SK-N-SH (cell line): ENCODE data around the gene ZNF791. TPM values are rescaled to one million over a fixed set of nuclear protein-coding genes. Genes with fewer than 3 reads are reported as not detected.

Source experiments
- CTCF ChIA-PET: fragments of 300-600, 350-600 bp; formaldehyde crosslinking; extraction: SDS; loops from one replicate; lab custom pipeline; 2021; lab: Yijun Ruan, JAX
- POLR2A ChIA-PET: fragments of 350-600 bp; sonication (Branson Sonifier 250); formaldehyde crosslinking; extraction: SDS; loops from one replicate; lab custom pipeline; 2020; ENCODE audit warnings: antibody characterized with exemption, inconsistent platforms; lab: Yijun Ruan, JAX
- DNase-seq: peaks from one replicate; pipeline ENCODE4 v3.0.0; 2012
- H2AFZ ChIP-seq: fragments of 200-600 bp; sonication (generic); 2 replicates; pipeline ENCODE4 v1.8.1; 2016; ENCODE audit warnings: antibody characterized with exemption, mild to moderate bottlenecking, low read depth
- H3F3A ChIP-seq: fragments of 200-600 bp; sonication (generic); replicated peaks from 2 replicates; pipeline ENCODE3; 2016; ENCODE audit warnings: antibody characterized with exemption, mild to moderate bottlenecking; ENCODE audit not compliant: insufficient read depth
- H3K27ac ChIP-seq, 2 experiments: fragments of 200-500 bp in 1 of 2; fragments of 200-600 bp in 1 of 2; sonication (Bioruptor generic) in 1 of 2; sonication (generic), shearing (Covaris generic) in 1 of 2; 2 replicates each; pipeline versions ENCODE4 v1.5.1 to v1.6.1; 2014 to 2016; ENCODE audit warnings: low read depth in 2 of 2, inconsistent platforms in 1 of 2, low read length in 1 of 2, mild to moderate bottlenecking in 1 of 2, mixed read lengths in 1 of 2
- H3K27me3 ChIP-seq: fragments of 200-600 bp; sonication (generic), shearing (Covaris generic); 2 replicates; pipeline ENCODE4 v1.6.1; 2016; ENCODE audit warnings: mixed run types; ENCODE audit not compliant: insufficient read depth
- H3K36me3 ChIP-seq, 2 experiments: fragments of 200-500 bp in 1 of 2; fragments of 200-600 bp in 1 of 2; sonication (Bioruptor generic) in 1 of 2; sonication (generic) in 1 of 2; replicated peaks in 1 of 2; 2 replicates each; pipeline versions ENCODE3 to v1.5.1; 2014 to 2016; ENCODE audit warnings: low read length in 1 of 2, mild to moderate bottlenecking in 1 of 2; ENCODE audit not compliant: insufficient read depth in 2 of 2, control insufficient read depth in 1 of 2
- H3K4me1 ChIP-seq, 2 experiments: fragments of 200-500 bp in 1 of 2; fragments of 200-600 bp in 1 of 2; sonication (Bioruptor generic) in 1 of 2; sonication (generic), shearing (Covaris generic) in 1 of 2; 2 replicates each; pipeline versions ENCODE4 v1.5.1 to v1.6.1; 2014 to 2016; ENCODE audit warnings: low read depth in 1 of 2, low read length in 1 of 2, mixed run types in 1 of 2; ENCODE audit not compliant: insufficient read depth in 2 of 2, control insufficient read depth in 1 of 2
- H3K4me2 ChIP-seq: fragments of 200-600 bp; sonication (generic), shearing (Covaris generic); 2 replicates; pipeline ENCODE4 v1.6.1; 2017; ENCODE audit warnings: mixed run types
- H3K4me3 ChIP-seq, 2 experiments: fragments of 200-500 bp in 1 of 2; fragments of 200-600 bp in 1 of 2; sonication (Bioruptor generic) in 1 of 2; sonication (generic), shearing (Covaris generic) in 1 of 2; 2 replicates each; pipeline versions ENCODE4 v1.5.1 to v1.8.1; 2014 to 2016; ENCODE audit warnings: low read depth in 2 of 2, inconsistent platforms in 1 of 2, low read length in 1 of 2, mild to moderate bottlenecking in 1 of 2, mixed read lengths in 1 of 2, moderate library complexity in 1 of 2
- H3K79me2 ChIP-seq: fragments of 200-600 bp; sonication (generic); 2 replicates; pipeline ENCODE4 v1.8.1; 2017; ENCODE audit warnings: mild to moderate bottlenecking; ENCODE audit not compliant: insufficient read depth
- H3K9ac ChIP-seq: fragments of 200-600 bp; sonication (generic); 2 replicates; pipeline ENCODE4 v1.6.1; 2017; ENCODE audit warnings: mixed run types
- H3K9me2 ChIP-seq: fragments of 200-600 bp; sonication (generic); 2 replicates; pipeline ENCODE4 v1.6.1; 2017; ENCODE audit warnings: mixed run types
- H3K9me3 ChIP-seq: fragments of 200-600 bp; sonication (generic); 2 replicates; pipeline ENCODE4 v1.6.1; 2017; ENCODE audit warnings: mixed run types, mild to moderate bottlenecking, moderate library complexity
- H4K20me1 ChIP-seq: fragments of 200-600 bp; sonication (generic); 2 replicates; pipeline ENCODE4 v1.6.1; 2017; ENCODE audit warnings: mild to moderate bottlenecking, mixed run types; ENCODE audit not compliant: insufficient read depth
- EP300 ChIP-seq, 2 experiments: IDR thresholded peaks; 2 replicates each; pipeline versions ENCODE4 v1.4.0 to v1.6.1; 2012; ENCODE audit warnings: borderline replicate concordance in 1 of 2, low read depth in 1 of 2, low read length in 1 of 2
- EZH2phosphoT487 ChIP-seq: fragments of 200-600 bp; sonication (generic); IDR thresholded peaks from 2 replicates; pipeline ENCODE4 v1.6.1; 2017; ENCODE audit warnings: low read depth, mixed run types, mild to moderate bottlenecking, antibody characterized with exemption, moderate library complexity, borderline replicate concordance
- FOXJ3 ChIP-seq: sonication (generic); formaldehyde crosslinking; IDR thresholded peaks from 2 replicates; pipeline ENCODE4 v1.5.1; 2020; ENCODE audit warnings: mild to moderate bottlenecking, missing genetic modification reagents
- GABPA ChIP-seq: IDR thresholded peaks from 2 replicates; pipeline ENCODE4 v1.4.0; 2012; ENCODE audit warnings: low read depth, mild to moderate bottlenecking
- IRF3 ChIP-seq: fragments of 150-350 bp; IDR thresholded peaks from 2 replicates; pipeline ENCODE4 v1.6.1; 2016; ENCODE audit warnings: mild to moderate bottlenecking, low read depth, low read length
- NFIC ChIP-seq: IDR thresholded peaks from 2 replicates; pipeline ENCODE4 v1.4.0; 2012; ENCODE audit warnings: borderline replicate concordance
- NRF1 ChIP-seq: IDR thresholded peaks from 2 replicates; pipeline ENCODE4 v1.6.1; 2012; ENCODE audit warnings: low read depth, mild to moderate bottlenecking, low read length
- RCOR1 ChIP-seq: fragments of 150-350 bp; IDR thresholded peaks from 2 replicates; pipeline ENCODE4 v1.6.1; 2017; ENCODE audit warnings: antibody characterized with exemption, low read length
- RFX5 ChIP-seq: IDR thresholded peaks from 2 replicates; pipeline ENCODE4 v1.6.1; 2012; ENCODE audit warnings: mild to moderate bottlenecking, improper control_type of control experiment, low read length
- TCF12 ChIP-seq: IDR thresholded peaks from 2 replicates; pipeline ENCODE4 v1.4.0; 2012
- USF2 ChIP-seq: fragments of 150-350 bp; IDR thresholded peaks from 2 replicates; pipeline ENCODE4 v1.6.1; 2017; ENCODE audit warnings: antibody characterized with exemption, low read length, low read depth, borderline replicate concordance
- YY1 ChIP-seq: IDR thresholded peaks from 2 replicates; pipeline ENCODE4 v1.4.0; 2012; ENCODE audit warnings: low read depth, mild to moderate bottlenecking
- WGBS: methylation state at CpG from one replicate; pipeline ENCODE4 v1.1.6; 2017; ENCODE audit warnings: low lambda C conversion rate; 5-methylcytosine and 5-hydroxymethylcytosine counted together
- polyA plus RNA-seq, 3 experiments: library from polyadenylated mRNA; depleted of rRNA; stranded (reverse); fragments of >200 nt; gene quantifications; 2 replicates each; pipeline ENCODE4 v1.2.3, GENCODE V29; 2012
- TF ChIP-seq, protein P1 (sequence below): IDR thresholded peaks from 2 replicates; pipeline ENCODE4 v1.4.0; 2012; ENCODE audit warnings: low read depth, borderline replicate concordance
- TF ChIP-seq, protein P2 (sequence below): IDR thresholded peaks from 2 replicates; pipeline ENCODE4; 2012

Gene ZNF791
- polyA plus RNA-seq, 1 of the 3 experiments (the other 2 are of a cell fraction), result 8.9 TPM

- Histone ChIP-seq H3K4me1 (peaks cover 0 to 6% of the 10 kb centered on the region in 2 experiments; a peak in 3 of 4 replicates), H3K9ac (no peak overlapping the region), H3K27me3 (no peaks in the 10 kb centered on the region), H3F3A (peaks cover 8% of the 10 kb centered on the region)
- TF ChIP-seq YY1 (no peak), USF2 (no peak), EZH2phosphoT487 (no peak), NFIC (no peak), GABPA (no peak), IRF3 (no peak), FOXJ3 (CRISPR knock-in tag) (no peak), RFX5 (no peak)
- TF ChIP-seq, protein P1, sequence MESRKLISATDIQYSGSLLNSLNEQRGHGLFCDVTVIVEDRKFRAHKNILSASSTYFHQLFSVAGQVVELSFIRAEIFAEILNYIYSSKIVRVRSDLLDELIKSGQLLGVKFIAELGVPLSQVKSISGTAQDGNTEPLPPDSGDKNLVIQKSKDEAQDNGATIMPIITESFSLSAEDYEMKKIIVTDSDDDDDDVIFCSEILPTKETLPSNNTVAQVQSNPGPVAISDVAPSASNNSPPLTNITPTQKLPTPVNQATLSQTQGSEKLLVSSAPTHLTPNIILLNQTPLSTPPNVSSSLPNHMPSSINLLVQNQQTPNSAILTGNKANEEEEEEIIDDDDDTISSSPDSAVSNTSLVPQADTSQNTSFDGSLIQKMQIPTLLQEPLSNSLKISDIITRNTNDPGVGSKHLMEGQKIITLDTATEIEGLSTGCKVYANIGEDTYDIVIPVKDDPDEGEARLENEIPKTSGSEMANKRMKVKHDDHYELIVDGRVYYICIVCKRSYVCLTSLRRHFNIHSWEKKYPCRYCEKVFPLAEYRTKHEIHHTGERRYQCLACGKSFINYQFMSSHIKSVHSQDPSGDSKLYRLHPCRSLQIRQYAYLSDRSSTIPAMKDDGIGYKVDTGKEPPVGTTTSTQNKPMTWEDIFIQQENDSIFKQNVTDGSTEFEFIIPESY, result no peak
- TF ChIP-seq, protein P2, sequence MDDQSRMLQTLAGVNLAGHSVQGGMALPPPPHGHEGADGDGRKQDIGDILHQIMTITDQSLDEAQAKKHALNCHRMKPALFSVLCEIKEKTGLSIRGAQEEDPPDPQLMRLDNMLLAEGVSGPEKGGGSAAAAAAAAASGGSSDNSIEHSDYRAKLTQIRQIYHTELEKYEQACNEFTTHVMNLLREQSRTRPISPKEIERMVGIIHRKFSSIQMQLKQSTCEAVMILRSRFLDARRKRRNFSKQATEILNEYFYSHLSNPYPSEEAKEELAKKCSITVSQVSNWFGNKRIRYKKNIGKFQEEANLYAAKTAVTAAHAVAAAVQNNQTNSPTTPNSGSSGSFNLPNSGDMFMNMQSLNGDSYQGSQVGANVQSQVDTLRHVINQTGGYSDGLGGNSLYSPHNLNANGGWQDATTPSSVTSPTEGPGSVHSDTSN, result no peak
- TF ChIP-seq, all 33 proteins: peak for 0
- WGBS, result 100% methylated on average over 1 of the region's 1 CpG
- CTCF ChIA-PET, result interaction anchor here (1.0 to 1.4 kb wide), 2 partner anchors 33 to 65 kb away, joined by 3 read pairs; no protein-coding TSS in a partner anchor
- H3K9me3 ChIP-seq, result no peaks in the 10 kb centered on the region
- no peak overlapping the region for H2AFZ ChIP-seq
- no peaks in the 10 kb centered on the region for H4K20me1 ChIP-seq
- no peak overlapping the region for H3K4me2 ChIP-seq
- peaks cover 3 to 33% of the 10 kb centered on the region in 2 experiments for H3K36me3 ChIP-seq
- peaks cover 26% of the 10 kb centered on the region for H3K79me2 ChIP-seq
- no peak overlapping the region for H3K4me3 ChIP-seq
- no peak for DNase-seq
- H3K27ac ChIP-seq, result no peak overlapping the region
- H3K9me2 ChIP-seq, result no peaks in the 10 kb centered on the region
- POLR2A ChIA-PET, result no interaction called here
Observed at GRCh38 chr19:12606796-12607195, 3.9 kb upstream of the ZNF791 start.

GRCh38 chr19:12607631-12608030 lies 3.1 kb upstream of the ZNF791 start:
- no peak overlapping the region for H3K4me3 ChIP-seq
- no peak for DNase-seq
- no peak overlapping the region for H3K4me2 ChIP-seq

More at GRCh38 chr19:12607631-12608030, 3.1 kb upstream of the ZNF791 start:
- Histone ChIP-seq H3F3A (peaks cover 11% of the 10 kb centered on the region), H3K4me1 (peaks cover 2 to 6% of the 10 kb centered on the region in 2 experiments; a peak in 3 of 4 replicates), H4K20me1 (no peaks in the 10 kb centered on the region), H3K9me2 (no peaks in the 10 kb centered on the region), H3K9ac (no peak overlapping the region), H3K27ac (no peak overlapping the region), H3K36me3 (peaks cover 3 to 37% of the 10 kb centered on the region in 2 experiments), H3K9me3 (no peaks in the 10 kb centered on the region), H2AFZ (no peak overlapping the region), H3K79me2 (peaks cover 34% of the 10 kb centered on the region), H3K27me3 (no peaks in the 10 kb centered on the region)
- TF ChIP-seq TCF12 (no peak), RCOR1 (no peak), EP300 (IDR thresholded peaks at IDR 0.05; ENCODE audit: borderline replicate concordance in 1 of 2, low read depth in 1 of 2, low read length in 1 of 2) (no peak), RFX5 (no peak), NRF1 (no peak), FOXJ3 (CRISPR knock-in tag) (no peak)
- ChIA-PET CTCF (interaction anchor here (1.4 kb wide), 1 partner anchor 32 kb away, joined by 3 read pairs; no protein-coding TSS in a partner anchor), POLR2A (interaction anchor here (0.5 to 0.6 kb wide), 2 partner anchors 40 to 413 kb away, joined by 3 to 4 read pairs; no protein-coding TSS in a partner anchor)
- WGBS, result 92% methylated on average over 3 of the region's 3 CpGs
